GM12801 (cell line): ENCODE measurements around the gene KCNK7.

ENCODE experiments used
- TF ChIP-seq, protein P1 (sequence below): IDR thresholded peaks from one replicate; pipeline ENCODE4 v1.5.1; 2011; ENCODE audit warnings: control low read depth; ENCODE audit not compliant: insufficient read length; ENCODE audit errors: extremely low read depth

Gene KCNK7

DNA sequence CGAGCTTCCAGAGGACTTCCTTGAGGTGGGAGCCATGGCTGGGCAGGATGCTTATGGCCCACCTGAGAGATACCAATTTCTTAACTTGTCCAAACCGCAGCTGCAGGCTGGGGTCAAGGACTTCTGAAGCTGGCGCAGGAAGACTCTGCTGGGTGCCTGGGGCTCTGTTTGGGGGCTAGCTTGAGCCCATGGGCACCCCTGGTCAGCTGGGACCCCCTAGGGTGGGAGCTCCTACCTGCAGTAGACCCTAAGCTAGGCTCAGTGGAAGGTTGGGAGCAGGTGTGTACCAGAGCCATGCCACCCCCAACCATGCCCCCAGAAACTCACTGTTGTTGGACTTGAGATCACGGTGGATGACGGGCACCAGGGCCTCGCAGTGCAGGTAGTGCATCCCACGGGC, 17.1 kb upstream of the KCNK7 start:
- TF ChIP-seq, protein P1, sequence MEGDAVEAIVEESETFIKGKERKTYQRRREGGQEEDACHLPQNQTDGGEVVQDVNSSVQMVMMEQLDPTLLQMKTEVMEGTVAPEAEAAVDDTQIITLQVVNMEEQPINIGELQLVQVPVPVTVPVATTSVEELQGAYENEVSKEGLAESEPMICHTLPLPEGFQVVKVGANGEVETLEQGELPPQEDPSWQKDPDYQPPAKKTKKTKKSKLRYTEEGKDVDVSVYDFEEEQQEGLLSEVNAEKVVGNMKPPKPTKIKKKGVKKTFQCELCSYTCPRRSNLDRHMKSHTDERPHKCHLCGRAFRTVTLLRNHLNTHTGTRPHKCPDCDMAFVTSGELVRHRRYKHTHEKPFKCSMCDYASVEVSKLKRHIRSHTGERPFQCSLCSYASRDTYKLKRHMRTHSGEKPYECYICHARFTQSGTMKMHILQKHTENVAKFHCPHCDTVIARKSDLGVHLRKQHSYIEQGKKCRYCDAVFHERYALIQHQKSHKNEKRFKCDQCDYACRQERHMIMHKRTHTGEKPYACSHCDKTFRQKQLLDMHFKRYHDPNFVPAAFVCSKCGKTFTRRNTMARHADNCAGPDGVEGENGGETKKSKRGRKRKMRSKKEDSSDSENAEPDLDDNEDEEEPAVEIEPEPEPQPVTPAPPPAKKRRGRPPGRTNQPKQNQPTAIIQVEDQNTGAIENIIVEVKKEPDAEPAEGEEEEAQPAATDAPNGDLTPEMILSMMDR = no peak

DNA sequence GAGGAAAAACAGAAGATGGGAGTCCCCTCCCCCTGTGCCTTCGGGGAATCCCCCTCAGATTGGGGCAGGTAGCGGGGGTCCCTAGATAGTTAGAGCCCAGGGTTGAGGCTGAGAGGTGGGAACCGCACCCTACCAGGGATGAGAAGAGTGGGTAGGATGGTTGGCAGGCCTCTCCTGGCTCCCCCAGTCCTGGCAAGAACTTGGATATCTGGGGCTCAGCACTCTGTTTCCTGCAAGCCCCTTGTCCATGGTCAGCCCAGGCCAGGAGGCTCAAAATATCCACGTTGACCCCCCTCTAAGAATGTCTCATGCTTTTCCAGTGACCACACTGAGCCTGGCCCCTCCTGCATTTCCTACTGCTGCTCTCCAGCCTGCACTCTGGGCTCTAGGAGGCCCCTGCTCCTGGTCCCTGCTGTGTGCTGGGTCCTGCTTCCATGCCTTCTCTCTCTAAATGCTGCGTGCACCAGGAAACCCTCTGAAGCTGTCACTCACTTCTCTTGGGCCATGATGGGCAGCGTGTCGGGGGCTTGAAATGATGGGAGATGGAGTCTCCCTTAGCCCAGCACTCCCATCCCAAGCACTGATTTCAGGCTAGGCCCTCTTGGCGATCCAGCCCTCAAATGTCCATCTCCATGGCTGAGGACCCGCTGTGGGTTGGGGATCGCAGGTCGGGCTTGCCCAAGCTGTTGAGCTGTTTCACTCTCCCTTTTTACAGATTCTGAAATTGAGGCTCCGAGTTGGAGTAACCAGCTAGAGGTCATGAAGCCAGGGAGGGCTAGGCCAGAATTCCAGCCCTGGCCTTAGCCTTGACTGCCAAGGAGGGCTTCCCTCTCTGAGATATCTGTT, 16.4 kb upstream of the KCNK7 start:
- TF ChIP-seq, protein P1 = no peak

DNA sequence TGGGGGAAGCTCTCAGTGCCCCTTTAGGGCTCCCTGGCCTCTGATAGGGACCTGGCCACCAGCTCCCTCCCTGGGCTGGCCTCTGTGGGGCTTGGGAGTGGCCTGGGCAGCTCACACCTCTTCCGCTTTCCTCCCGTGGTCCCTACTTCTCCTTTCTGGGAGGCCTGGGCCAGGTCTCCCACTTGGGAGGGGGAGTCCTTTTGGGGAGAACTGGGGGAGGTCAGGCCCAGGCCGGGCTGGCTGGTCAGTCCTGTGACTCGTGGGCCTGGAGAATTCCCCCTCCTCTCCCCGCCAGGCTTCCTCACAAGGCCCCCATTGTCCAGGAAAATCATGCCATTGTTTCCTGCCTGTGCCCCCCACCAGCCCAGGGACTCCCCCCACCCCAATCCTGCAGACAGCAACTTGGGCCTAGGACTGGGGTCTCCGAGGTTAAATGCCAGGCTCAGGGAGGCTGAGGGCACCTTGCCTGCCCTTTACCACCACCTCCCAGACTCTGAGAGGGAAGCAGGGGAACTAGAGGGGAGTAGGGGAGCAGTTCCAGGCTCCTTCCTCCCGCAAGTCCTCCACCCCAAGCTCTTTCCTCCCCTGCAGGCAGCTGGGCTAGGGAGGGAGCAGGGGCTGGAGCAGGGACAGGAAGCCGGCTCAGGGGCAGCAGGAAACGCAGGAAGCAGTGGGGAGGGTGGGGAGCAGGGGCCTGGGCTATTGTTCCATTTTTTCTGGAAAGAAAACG, 15.6 kb upstream of the KCNK7 start:
- TF ChIP-seq, protein P1 = no peak

DNA sequence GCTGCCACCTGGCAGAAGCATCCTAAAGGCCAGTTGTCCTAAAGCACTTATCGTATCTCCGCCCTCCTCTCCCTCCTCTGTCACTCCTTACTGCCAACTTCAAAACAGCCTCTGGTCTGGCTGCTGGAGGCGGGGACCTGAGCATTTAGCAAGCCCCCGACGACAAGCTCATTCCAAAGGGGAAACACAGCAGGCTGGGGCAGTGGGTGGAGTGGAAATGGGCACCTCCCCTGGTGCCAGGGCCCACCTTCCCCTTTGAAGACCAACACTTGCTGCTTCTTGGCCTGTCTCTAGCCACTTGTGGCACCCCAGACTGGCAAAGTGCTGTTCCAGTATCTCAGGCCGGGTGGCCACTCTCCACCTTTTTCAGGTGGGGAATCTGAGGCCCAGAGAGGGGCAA, 14.8 kb upstream of the KCNK7 start:
- TF ChIP-seq, protein P1 = no peak

DNA sequence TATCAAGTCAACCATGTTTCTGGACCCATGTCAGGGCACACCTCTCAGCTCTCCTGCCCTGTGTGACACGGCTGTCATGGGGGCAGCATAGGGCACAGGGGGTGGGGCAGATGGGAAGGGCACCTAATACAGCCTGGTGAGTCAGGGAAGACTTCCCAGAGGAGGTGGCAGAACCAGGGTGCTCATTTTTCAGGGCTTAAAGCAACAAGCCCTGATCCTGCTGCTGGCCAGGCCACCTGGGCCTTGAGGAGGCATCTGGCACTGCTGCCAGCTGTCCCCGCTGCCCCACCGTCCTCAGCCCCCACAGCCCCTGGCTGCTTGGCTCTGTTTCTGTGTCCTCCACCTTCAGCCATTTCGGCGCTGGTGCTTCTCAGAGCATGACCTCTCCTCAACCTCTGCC, 14.1 kb upstream of the KCNK7 start:
- TF ChIP-seq, protein P1 = no peak

DNA sequence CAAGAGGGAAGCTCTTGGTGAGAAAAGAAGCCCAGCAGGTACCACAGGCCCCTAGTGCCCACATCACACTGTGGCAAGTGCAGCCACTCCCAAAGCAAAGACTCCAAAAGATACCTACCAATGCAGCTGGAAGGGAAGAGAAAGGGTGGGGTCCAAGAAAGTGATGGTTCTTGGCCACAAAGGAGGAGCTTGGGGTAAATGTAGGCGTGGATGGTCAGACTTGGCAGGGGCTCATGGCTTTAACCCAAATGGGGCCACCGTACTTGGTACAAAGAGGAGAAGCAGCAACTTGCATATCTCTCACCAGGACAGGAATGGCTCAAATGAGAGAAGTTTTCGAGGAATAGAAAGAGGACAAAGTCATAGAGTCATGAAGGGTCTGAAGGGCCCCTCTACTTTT, 13.6 kb upstream of the KCNK7 start:
- TF ChIP-seq, protein P1 = no peak

DNA sequence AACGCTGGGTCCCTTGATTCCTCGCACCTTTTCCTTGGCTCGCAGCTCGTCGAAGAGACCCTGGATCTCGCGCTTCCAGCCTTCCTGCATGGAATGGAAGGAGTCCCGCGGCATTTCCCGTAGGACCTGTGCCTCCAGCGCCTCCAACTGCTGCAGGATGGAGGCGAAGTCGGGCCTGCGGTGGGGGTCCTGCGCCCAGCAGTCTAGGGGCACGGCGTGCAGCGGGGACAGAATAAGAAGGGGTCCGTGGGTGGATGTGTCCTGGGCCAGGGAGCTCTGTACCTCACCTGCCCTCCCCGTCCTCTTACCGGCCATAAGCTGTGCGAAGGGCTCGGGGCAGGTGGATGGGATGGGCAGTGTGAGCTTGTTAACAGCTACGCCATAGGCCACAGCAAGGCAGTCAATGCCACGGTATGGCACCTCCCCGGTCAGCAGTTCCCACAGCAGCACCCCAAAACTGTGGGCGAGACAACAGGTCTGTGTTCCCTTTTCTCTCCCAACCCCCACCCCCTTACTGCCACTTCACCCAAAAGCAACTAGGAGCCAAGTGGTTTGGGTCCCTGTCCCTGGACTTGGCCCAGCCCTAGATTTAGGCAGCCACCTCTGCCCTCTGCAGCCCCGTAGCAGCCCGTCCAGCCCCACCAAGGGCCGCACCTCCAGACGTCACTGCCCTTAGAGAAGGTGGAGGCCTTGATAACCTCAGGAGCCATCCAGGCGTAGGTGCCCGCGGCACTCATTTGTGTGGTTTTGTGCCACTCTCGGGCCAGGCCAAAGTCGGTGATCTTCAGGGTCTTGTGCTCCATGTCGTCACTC, 12.2 kb upstream of the KCNK7 start:
- TF ChIP-seq, protein P1 = no peak
